HG03045 (cell line): ENCODE results near the gene DNAJC7.
"Not testable (repeated sequence)": the region's sequence is repeated elsewhere in the genome, so short reads cannot be mapped to it uniquely, and the experiment has no call there.

ENCODE experiments used
- ATAC-seq: cut with Tn5 transposase; IDR thresholded peaks from one replicate; pipeline ENCODE4 v1.9.1; 2021; ENCODE audit warnings: mild to moderate bottlenecking, moderate library complexity; ENCODE audit not compliant: unreplicated experiment

Gene DNAJC7

DNA sequence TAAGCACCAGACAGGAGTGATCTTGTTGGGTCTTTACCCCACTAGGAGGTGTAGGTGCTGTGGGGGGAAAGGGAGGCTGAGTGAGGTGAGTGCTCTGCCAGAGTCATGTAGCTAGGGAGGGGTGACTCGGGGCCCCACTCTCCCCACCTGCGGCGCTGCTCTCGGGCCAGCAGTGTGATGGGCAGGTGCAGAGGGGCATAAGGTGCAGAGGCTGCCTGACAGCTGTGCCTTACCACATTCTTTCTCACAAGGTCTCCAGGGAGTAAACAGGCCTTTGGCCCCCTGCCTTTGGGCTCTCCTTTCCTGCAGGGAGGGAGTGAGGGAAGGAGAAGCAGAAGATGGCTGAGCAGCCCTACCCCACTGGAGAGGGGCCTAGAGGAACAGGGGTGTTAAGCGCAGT lies 55.1 kb downstream of the DNAJC7 start:
- no peak for ATAC-seq

DNA sequence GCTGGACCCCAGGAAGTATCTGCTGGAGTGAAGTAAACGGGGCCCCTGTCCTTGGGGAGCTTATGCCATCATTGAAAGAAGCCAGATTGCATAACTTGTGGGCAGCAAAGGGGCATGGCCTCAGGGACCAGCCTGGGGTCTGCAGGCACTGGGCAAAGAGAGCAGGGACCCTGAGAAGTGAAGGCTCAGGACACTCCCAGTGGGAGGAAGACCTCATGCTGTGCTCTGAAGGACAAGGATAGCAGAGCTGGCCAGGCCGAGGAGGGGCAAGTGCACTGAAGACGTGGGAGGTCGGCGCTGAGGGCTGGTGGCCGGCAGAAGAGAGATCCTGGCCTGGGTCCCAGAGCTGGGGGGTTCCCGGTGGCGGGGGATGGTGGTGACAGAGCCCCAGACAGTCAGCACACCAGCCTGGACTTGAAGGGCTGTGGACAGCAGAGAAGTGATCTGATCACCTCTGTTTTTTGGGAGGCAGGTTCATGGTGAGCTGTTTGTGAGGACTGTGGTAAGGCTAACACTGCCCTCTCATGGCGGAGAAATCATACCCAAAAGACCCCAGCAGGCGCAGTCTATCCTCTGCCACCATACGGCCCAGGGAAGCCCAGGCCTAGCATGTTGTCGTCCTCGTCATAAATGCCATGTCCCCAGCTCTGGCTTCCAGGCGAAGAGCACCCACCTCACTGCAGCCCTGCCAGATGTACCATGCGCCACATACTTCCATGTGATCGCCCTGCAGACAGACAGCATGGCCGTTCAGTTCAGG lies 57.7 kb downstream of the DNAJC7 start:
- no peak for ATAC-seq

DNA sequence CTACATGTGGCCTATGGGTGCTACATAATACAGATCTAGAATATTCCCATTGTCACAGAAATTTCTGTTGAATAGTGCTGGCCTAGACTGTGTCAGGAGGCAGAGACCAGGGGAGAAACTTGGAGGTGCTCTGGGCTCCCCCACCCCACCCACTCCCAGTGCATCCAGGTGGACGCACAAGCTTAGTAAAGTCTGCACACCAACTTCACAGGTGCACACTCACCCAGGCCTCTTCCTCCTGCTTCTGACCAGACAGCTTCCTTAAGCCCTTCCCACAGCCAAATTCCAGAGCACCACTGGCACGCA lies 58.3 kb downstream of the DNAJC7 start:
- ATAC-seq, result no peak

DNA sequence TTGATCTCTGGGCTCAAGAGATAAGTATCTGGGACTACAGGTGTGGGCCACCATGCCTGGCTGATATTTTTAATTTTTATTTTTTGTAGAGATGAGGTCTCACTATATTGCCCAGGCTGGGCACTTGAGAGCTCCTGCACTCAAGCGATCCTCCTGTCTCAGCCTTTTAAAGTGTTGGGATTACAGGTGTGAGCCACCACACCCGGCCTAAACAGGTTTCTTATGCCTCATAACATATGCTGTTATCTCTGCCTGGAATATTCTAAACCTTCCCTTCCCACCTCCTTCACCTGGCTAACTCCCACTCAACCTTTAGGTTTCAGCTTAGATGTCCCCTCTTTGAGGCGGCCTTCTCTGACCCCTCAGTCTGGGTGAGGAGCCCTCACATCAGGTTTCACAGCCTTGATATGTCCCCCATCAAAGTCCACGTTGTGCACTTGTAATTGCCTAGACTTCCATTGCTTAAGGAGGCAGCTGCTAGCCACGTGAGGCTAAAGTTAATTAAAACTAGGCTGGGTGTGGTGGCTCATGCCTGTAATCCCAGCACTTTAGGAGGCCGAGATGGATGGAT lies 59.3 kb downstream of the DNAJC7 start:
- no peak for ATAC-seq

GRCh38 chr17:41957031-41957868 lies 60.0 kb downstream of the DNAJC7 start:
- ATAC-seq, result no peak

DNA sequence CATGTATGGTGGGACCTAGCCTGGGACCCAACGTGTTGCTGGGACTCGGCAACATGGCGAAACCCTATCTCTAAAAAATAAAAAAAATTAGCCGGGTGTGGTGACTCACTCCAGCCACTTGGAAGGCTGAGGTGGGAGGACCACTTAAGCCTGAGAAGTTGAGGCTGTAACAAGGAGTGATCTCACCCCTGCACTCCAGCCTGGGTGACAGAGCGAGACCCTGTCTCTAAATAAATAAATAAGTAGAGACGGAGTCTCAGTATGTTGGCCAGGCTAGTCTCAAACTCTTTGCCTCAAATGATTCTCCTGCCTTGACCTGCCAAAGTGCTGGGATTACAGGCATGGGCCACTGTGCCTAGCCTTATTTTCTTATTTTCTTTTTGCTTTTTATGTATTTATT lies 60.7 kb downstream of the DNAJC7 start:
- ATAC-seq, result no peak

DNA sequence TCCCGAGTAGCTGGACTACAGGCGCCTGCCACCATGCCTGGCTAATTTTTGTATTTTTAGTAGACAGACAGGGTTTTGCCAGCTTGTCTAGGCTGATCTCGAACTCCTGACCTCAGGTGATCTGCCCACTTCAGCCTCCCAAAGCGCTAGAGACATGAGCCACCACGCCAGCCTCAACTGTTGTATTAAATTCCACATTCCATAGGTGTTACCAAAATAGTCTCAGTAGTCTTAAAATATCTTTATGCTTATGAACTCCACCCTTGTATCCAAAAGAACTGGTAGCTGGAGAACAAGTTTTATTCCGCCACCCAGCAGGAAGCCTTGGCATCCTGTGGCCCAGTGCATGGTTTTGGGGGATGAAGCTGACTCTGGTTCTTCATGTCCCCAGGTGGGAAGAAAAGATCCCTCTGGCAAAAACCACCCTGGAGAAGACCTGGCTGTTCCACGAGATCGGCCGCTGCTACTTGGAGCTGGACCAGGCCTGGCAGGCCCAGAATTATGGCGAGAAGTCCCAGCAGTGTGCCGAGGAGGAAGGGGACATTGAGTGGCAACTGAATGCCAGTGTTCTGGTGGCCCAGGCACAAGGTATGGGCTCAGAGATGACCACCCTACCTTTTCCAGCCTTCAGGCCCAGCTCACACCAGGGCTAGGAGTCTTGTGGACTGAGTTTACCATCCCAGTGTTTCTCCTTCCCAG lies 68.3 kb downstream of the DNAJC7 start:
- no peak for ATAC-seq

DNA sequence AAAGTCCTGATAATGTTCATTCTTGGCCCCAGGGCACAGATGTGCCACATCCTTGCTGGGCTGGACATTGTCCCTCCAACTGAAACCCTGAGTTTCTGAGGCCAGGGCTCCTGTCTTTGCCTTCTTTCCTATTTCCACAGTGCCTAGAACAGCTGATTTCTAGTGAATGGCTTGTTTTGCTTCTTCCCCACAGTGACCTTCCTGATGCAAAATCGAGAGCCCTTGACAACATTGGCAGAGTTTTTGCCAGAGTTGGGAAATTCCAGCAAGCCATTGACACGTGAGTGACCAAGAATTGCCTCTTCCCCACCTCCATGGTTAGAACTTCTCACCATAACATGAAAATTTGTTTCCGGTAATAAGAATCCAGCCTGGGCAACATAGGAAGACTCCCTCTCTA lies 72.3 kb downstream of the DNAJC7 start:
- no peak for ATAC-seq

GRCh38 chr17:41943492-41943891 lies 73.7 kb downstream of the DNAJC7 start:
- ATAC-seq, result no peak

GRCh38 chr17:41942626-41943373 lies 74.4 kb downstream of the DNAJC7 start:
- ATAC-seq, result no peak

- ATAC-seq, result no peak
These were observed 76.1 kb downstream of the DNAJC7 start for GRCh38 chr17:41941168-41941567.

DNA sequence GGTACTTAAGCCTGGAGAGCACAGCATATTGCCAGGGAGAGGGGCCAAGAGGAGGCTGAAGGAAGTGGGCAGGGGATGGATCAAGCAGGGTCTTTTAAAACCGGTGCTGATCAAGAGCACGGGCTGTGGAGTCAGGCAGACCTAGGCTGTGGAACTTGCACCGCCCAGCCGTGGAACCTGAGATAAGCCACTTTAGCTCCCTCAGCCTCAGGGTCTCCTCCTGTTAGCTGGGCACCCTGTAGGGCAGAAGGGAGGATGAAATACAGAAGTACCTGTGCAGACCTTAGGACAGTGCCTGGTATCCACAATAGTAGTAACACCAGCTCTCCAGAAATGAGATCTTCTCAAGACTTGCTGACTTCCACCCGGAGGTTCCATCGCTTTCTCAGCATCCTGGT lies 77.5 kb downstream of the DNAJC7 start:
- no peak for ATAC-seq

DNA sequence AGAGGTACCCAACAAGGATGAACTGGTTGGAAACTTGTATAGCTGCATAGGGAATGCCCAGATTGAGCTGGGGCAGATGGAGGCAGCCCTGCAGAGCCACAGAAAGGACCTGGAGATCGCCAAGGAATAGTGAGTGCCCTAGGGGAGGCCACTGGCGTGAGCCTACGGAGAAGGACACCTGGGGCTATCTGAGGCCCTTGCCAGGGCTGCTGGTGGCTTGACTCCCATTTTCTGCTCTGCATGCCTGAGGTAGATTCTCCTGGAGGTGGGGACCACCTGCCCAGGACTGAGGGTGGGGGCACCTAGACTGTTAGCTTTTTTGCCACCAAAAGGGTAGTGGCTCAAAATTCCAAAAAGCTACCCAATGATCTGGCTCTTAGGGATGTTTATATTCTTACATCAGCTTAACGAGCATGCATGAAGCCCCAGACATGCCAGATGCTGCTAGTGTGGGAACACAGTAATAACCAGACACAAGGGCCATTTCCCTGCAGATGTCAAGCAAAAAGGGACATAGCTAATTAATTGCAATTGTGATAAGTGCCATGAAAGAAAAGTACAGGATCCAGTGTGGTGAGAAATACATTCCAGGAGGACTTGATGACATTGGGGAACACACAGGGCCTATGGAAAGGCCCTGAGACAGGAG lies 78.1 kb downstream of the DNAJC7 start:
- ATAC-seq, result no peak

DNA sequence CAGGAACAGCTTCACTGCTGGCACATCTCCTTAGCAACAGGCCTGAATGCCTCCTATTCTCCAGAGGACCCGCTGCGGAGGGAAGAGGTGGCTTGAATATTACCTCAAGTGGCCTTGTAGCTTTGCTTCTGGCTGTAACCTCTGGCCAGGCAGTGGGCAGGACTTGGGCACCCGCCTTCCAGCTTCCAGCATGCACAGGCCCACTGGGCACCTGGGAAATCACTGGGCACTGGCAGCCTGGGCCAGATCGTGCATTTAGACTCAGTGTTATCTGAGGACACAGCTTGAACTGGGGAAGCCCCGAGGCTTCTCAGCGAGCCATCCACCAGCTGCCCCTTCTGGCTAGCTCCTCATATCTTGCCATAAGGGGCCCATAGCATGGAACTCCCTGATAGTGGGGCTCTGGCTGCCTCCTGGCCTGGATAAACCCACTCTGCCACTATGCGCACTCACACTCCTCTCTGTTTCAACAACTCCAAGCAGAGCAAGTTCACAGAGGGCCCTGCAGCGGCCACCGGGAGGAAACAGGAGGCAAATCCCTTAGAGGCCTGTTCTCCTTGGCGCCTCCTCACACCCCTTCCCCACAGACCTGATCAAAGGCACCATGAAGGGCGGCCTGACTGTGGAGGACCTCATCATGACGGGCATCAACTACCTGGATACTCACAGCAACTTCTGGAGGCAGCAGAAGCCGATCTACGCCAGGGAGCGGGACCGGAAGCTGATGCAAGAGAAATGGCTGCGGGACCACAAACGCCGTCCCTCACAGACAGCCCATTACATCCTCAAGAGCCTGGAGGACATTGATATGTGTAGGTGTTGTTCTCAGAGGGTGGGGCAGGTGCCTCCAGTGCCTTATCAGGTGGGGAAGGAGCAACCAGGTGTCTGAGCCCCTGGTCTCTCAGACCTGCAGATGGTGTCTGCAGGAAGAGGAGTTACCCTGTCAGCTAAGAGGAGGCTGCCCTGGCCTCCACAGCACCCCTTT lies 79.0 kb downstream of the DNAJC7 start:
- ATAC-seq, result no peak

DNA sequence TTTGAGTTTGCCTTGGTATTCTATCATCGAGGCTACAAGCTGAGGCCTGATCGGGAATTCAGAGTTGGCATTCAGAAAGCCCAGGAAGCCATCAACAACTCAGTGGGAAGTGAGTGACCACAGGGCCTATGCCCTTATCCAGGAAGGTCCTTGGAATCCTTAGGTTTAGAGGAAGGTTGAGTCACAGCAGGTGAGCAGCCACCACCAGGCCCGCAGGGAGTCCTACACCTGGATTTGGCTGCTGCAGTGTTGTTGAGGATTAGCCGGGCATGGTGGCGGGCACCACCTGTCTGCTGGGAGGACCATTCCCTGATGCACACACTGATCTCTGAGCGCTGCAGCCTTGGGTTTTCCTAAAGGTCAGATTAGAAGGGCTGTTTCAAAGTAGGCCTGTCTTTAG lies 81.6 kb downstream of the DNAJC7 start:
- no peak for ATAC-seq

- ATAC-seq, result no peak
These were observed 84.3 kb downstream of the DNAJC7 start for GRCh38 chr17:41932816-41933389.

DNA sequence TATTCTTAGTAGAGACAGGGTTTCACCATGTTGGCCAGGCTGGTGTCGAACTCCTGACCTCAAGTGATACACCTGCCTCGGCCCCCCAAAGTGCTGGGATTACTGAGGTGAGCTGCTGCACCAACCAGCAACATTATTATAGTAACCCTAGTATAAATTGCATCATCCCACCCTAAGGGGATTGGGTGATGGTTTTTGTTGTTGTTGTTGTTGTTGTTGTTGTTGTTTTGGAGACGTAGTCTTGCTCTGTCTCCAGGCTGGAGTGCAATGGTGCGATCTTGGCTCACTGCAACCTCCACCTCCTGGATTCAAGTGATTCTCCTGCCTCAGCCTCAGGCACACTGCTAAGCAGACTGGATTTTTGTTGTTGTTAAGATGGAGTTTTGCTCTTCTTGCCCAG lies 85.5 kb downstream of the DNAJC7 start:
- not testable (repeated sequence) for ATAC-seq

DNA sequence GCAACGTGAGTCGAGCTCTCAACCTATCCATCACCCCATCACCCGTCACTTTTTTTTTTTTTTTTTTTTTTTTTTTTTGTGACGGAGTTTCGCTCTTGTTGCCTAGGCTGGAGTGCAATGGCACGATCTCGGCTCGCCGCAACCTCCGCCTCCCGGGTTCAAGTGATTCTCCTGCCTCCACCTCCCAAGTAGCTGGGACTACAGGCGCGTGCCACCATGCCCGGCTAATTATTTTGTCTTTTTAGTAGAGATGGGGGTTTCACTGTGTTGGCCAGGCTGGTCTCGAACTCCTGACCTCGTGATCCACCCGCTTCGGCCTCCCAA lies 86.4 kb downstream of the DNAJC7 start:
- ATAC-seq, result not testable (repeated sequence)
